GM23248 (cell line): ENCODE measurements around the gene TBC1D1.

Experiments used
- EZH2 ChIP-seq: fragments of 200-600 bp; sonication (generic); IDR thresholded peaks from 2 replicates; pipeline ENCODE4 v1.6.1; 2018; ENCODE audit warnings: antibody characterized with exemption, mild to moderate bottlenecking; ENCODE audit not compliant: insufficient read depth, poor library complexity, severe bottlenecking
- EZH2phosphoT487 ChIP-seq: fragments of 200-600 bp; sonication (generic); IDR thresholded peaks from 2 replicates; pipeline ENCODE4 v1.6.1; 2018; ENCODE audit warnings: antibody characterized with exemption, moderate library complexity, mild to moderate bottlenecking, low read depth; ENCODE audit not compliant: insufficient read depth

DNA sequence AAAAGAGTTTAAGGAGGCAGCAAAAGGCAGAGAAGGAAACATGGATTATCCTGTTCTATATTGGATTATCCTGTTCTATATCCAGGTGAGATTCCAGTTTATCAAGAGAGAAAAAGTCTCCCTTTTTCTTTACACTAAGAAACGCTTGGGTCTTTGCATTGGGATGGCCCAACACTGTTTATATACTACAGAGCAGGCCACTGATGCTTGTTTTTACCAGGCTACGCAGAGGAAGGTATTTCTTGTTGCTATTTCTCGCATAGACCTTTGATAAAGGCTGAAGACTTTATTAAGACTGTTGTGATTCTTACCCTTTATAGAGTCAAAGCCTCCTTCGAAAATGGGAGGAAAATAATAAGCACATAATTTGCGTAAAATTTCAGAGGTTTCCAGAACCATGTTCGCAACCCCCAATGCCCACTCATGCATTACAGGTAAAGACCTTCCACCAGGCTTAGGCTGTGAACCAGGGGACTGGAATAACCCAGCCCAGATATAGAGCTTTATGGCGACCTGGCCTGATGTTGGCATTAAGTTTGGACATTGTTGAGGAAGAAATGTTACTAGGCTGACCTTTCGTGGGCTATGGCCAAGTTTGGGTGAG lies 287.6 kb downstream of the TBC1D1 start:
- TF ChIP-seq EZH2 (no peak), EZH2phosphoT487 (no peak)
